Endothelial cell of umbilical vein (primary cell): ENCODE measurements around the gene CAV1. TPM values are rescaled to one million over a fixed set of nuclear protein-coding genes. Genes with fewer than 3 reads are reported as not detected.
A peak's percentile ranks its signal among the peaks of the same experiment; 100 is the strongest.

ENCODE experiments used
- BruUV-seq: library from RNA; stranded (reverse); fragments of 400-500 nt; replicated peaks from 2 replicates; lab custom pipeline; 2021; lab: Mats Ljungman, UMichigan
- CTCF ChIA-PET: fragments of 300-600, 350-600 bp; sonication (Branson Sonifier 250); formaldehyde crosslinking; loops from one replicate; lab custom pipeline; 2021; ENCODE audit warnings: antibody characterized with exemption, inconsistent platforms; lab: Charles Lee
- POLR2A ChIA-PET: fragments of 300-600, 350-600 bp; sonication (Branson Sonifier 250); formaldehyde crosslinking; loops from one replicate; lab custom pipeline; 2021; ENCODE audit warnings: antibody characterized with exemption, inconsistent platforms; lab: Charles Lee
- DNase-seq: peaks from one replicate; pipeline ENCODE4 v3.0.0-alpha.2; 2011; ENCODE audit warnings: low read depth, low spot score
- FAIRE-seq: peaks from 2 replicates; lab custom pipeline; 2011; peaks lifted over from hg19 to GRCh38; lab: Jason Lieb, UNC
- H2AFZ ChIP-seq: 2 replicates; pipeline ENCODE4 v1.6.0; 2012; ENCODE audit warnings: low read depth, low read length, control low read depth, inconsistent platforms
- H3K27ac ChIP-seq: 2 replicates; pipeline ENCODE4 v1.5.1; 2011; ENCODE audit warnings: low read depth, mild to moderate bottlenecking, control low read depth, low read length, moderate library complexity; ENCODE audit not compliant: insufficient read depth
- H3K27me3 ChIP-seq, 2 experiments: 2 replicates each; pipeline versions ENCODE4 v1.6.0 to v1.6.1; 2011; ENCODE audit warnings: low read length in 2 of 2, mixed read lengths in 1 of 2; ENCODE audit not compliant: control insufficient read depth in 2 of 2, insufficient read depth in 2 of 2
- H3K36me3 ChIP-seq, 2 experiments: 2 replicates in 1 of 2; 3 replicates in 1 of 2; pipeline ENCODE4 v1.5.1; 2011; ENCODE audit warnings: low read length in 2 of 2, mild to moderate bottlenecking in 1 of 2, moderate library complexity in 1 of 2; ENCODE audit not compliant: control insufficient read depth in 2 of 2, insufficient read depth in 2 of 2; ENCODE audit errors: extremely low read depth in 1 of 2
- H3K4me1 ChIP-seq: 3 replicates; pipeline ENCODE4 v1.5.1; 2011; ENCODE audit warnings: mild to moderate bottlenecking, low read length; ENCODE audit not compliant: control insufficient read depth, insufficient read depth; ENCODE audit errors: extremely low read depth
- H3K4me2 ChIP-seq: 2 replicates; pipeline ENCODE4 v1.6.1; 2011; ENCODE audit warnings: low read length, control low read depth, mixed read lengths; ENCODE audit not compliant: insufficient read depth
- H3K4me3 ChIP-seq, 3 experiments: fragments of 200-600 bp in 1 of 3; sonication (generic), shearing (Covaris generic) in 1 of 3; replicated peaks in 1 of 3; 2 replicates each; pipeline ENCODE4 v1.5.1; 2011 to 2016; ENCODE audit warnings: control low read depth in 3 of 3, low read length in 3 of 3, mild to moderate bottlenecking in 2 of 3, inconsistent platforms in 1 of 3, low read depth in 1 of 3, moderate library complexity in 1 of 3; ENCODE audit not compliant: insufficient read depth in 1 of 3
- H3K79me2 ChIP-seq: 2 replicates; pipeline ENCODE4 v1.6.0; 2012; ENCODE audit warnings: low read length, inconsistent platforms; ENCODE audit not compliant: control insufficient read depth, insufficient read depth
- H3K9ac ChIP-seq: replicated peaks from 2 replicates; pipeline ENCODE3; 2011; ENCODE audit warnings: low read length, control low read depth; ENCODE audit not compliant: insufficient read depth; ENCODE audit errors: extremely low read depth
- H3K9me1 ChIP-seq: replicated peaks from 3 replicates; pipeline ENCODE4 v1.6.0; 2011; ENCODE audit warnings: mild to moderate bottlenecking, low read length; ENCODE audit not compliant: control insufficient read depth, insufficient read depth; ENCODE audit errors: extremely low read depth
- H3K9me3 ChIP-seq: replicated peaks from 2 replicates; pipeline ENCODE4 v1.5.1; 2012; ENCODE audit warnings: low read length, inconsistent platforms; ENCODE audit not compliant: control insufficient read depth, insufficient read depth
- H4K20me1 ChIP-seq: replicated peaks from 2 replicates; pipeline ENCODE3; 2011; ENCODE audit warnings: mild to moderate bottlenecking, low read length; ENCODE audit not compliant: control insufficient read depth, insufficient read depth; ENCODE audit errors: extremely low read depth
- CTCF ChIP-seq, 2 donors: IDR thresholded peaks; 1 replicate in 1 of 2; 2 replicates in 1 of 2; pipeline ENCODE4 v1.5.1; 2011; ENCODE audit warnings: low read length in 2 of 2, mild to moderate bottlenecking in 2 of 2, moderate library complexity in 2 of 2, control low read depth in 1 of 2, inconsistent platforms in 1 of 2, low read depth in 1 of 2; ENCODE audit not compliant: insufficient read depth in 1 of 2; ENCODE audit errors: extremely low read depth in 1 of 2
- EZH2 ChIP-seq: IDR thresholded peaks from 2 replicates; pipeline ENCODE4 v1.6.1; 2012; ENCODE audit warnings: borderline replicate concordance, low read depth, mild to moderate bottlenecking, moderate library complexity, low read length, inconsistent platforms; ENCODE audit not compliant: severe bottlenecking
- FOS ChIP-seq: IDR thresholded peaks from 2 replicates; pipeline ENCODE4 v1.6.1; 2011; ENCODE audit warnings: mild to moderate bottlenecking, low read length, moderate library complexity, borderline replicate concordance; ENCODE audit not compliant: insufficient read depth
- GATA2 ChIP-seq: IDR thresholded peaks from 2 replicates; pipeline ENCODE4 v1.7.0; 2011; ENCODE audit warnings: low read depth, mild to moderate bottlenecking, moderate library complexity, mixed read lengths, low read length; ENCODE audit not compliant: insufficient read length, insufficient read depth
- JUN ChIP-seq: IDR thresholded peaks from 2 replicates; pipeline ENCODE4 v1.6.1; 2011; ENCODE audit warnings: borderline replicate concordance, low read depth; ENCODE audit not compliant: insufficient read length, insufficient read depth
- MAX ChIP-seq: IDR thresholded peaks from 2 replicates; pipeline ENCODE4 v1.6.1; 2011; ENCODE audit not compliant: insufficient read depth, insufficient read length
- MYC ChIP-seq: IDR thresholded peaks from one replicate; pipeline ENCODE4 v1.6.1; 2011; ENCODE audit warnings: mild to moderate bottlenecking, low read depth, low read length
- POLR2A ChIP-seq: IDR thresholded peaks from 2 replicates; pipeline ENCODE4 v1.6.1; 2012; ENCODE audit warnings: low read depth, mild to moderate bottlenecking, control low read depth, low read length
- POLR2AphosphoS5 ChIP-seq: IDR thresholded peaks from 2 replicates; pipeline ENCODE4 v1.6.1; 2012; ENCODE audit warnings: low read depth, mild to moderate bottlenecking, control low read depth, low read length, moderate library complexity; ENCODE audit not compliant: insufficient read depth
- dilution Hi-C: fragments of 300-500 bp; cut with MboI; formaldehyde crosslinking; loops from one replicate; pipeline ENCODE4 v1.15.0; 2019; ENCODE audit warnings: low sequenced_read_pairs; ENCODE audit not compliant: extremely low pct_ligation_motif_present
- intact Hi-C: fragments of 100-400 bp; cut with micrococcal nuclease; formaldehyde crosslinking; loops from one replicate; pipeline ENCODE4 v1.10.0; 2022
- polyA plus RNA-seq, 4 experiments: library from polyadenylated mRNA; depleted of rRNA in 3 of 4; stranded (reverse) in 3 of 4; unstranded in 1 of 4; fragments of >200 nt; gene quantifications; 2 replicates each; pipeline versions ENCODE4 v1.2.1 to v1.2.3, GENCODE V29; 2011 to 2012; ENCODE audit warnings: missing spikeins in 1 of 4
- total RNA-seq: library from RNA; stranded (reverse); gene quantifications from 2 replicates; pipeline ENCODE4 v1.2.3, GENCODE V29; 2021

CAV1 gene
- total and polyA plus RNA-seq, 2 donors (not counting 3 experiments of a cell fraction or from before 2014, with no cell fraction given): 1,483 to 3,129 TPM

- H4K20me1 ChIP-seq: no peaks in the 10 kb centered on the region
- H3K9me3 ChIP-seq: no peaks in the 10 kb centered on the region
- dilution Hi-C loops: loop anchor here (25.0 kb wide), 2 partner anchors 169 to 244 kb away; no protein-coding TSS in a partner anchor
Measured at GRCh38 chr7:116505823-116506222, 19.0 kb upstream of the CAV1 start.

GRCh38 chr7:116509982-116510579 is 14.8 kb upstream of the CAV1 start:
- peak overlapping the region; percentile 99 for H3K4me2 ChIP-seq
- intact Hi-C loops (no loop called here), dilution Hi-C loops (loop anchor here (25.0 kb wide), 2 partner anchors 173 to 248 kb away; no protein-coding TSS in a partner anchor)
- H2AFZ ChIP-seq: no peak overlapping the region
- peak overlapping the region; percentile 96 for H3K27ac ChIP-seq
- no peaks in the 10 kb centered on the region for H3K27me3 ChIP-seq
- POLR2A ChIA-PET: no interaction called here
- CTCF ChIA-PET: interaction anchor here (2.4 to 2.6 kb wide), 2 partner anchors 8 to 16 kb away, joined by 10 to 13 read pairs; no protein-coding TSS in a partner anchor
- TF ChIP-seq CTCF (IDR thresholded peaks at IDR 0.05; ENCODE audit: extremely low read depth in 1 of 2, insufficient read depth in 1 of 2, low read depth in 1 of 2, low read length in 2 of 2) (no peak), MYC (no peak), JUN (no peak), EZH2 (no peak), FOS (no peak), POLR2A (no peak), GATA2 (no peak), POLR2AphosphoS5 (no peak), MAX (no peak)
- H3K79me2 ChIP-seq: peaks cover 10% of the 10 kb centered on the region
- H3K36me3 ChIP-seq: peaks cover 0 to 18% of the 10 kb centered on the region in 2 experiments
- H3K9me1 ChIP-seq: no peaks in the 10 kb centered on the region
- no peak overlapping the region for H3K9ac ChIP-seq
- no peaks in the 10 kb centered on the region for H4K20me1 ChIP-seq
- H3K9me3 ChIP-seq: no peaks in the 10 kb centered on the region
- H3K4me3 ChIP-seq: no peak overlapping the region
- DNase-seq (peak; percentile 58), FAIRE-seq (no peak)
- H3K4me1 ChIP-seq: peaks cover 62% of the 10 kb centered on the region
- no TSS peak for BruUV-seq

More at GRCh38 chr7:116505823-116506222, 19.0 kb upstream of the CAV1 start:
- no peak overlapping the region for H3K27ac ChIP-seq
- no peaks in the 10 kb centered on the region for H3K27me3 ChIP-seq
- H3K9ac ChIP-seq: no peak overlapping the region
- no peak overlapping the region for H2AFZ ChIP-seq
- TF ChIP-seq POLR2A (peak; percentile 45), POLR2AphosphoS5 (no peak)
- intact Hi-C loops: no loop called here
- ChIA-PET POLR2A (no interaction called here), CTCF (no interaction called here)
- BruUV-seq: no TSS peak
- peaks cover 0 to 18% of the 10 kb centered on the region in 2 experiments for H3K36me3 ChIP-seq
- H3K4me2 ChIP-seq: peak overlapping the region; percentile 38
- no peak for DNase-seq
- H3K4me1 ChIP-seq: peaks cover 67% of the 10 kb centered on the region
- no peaks in the 10 kb centered on the region for H3K9me1 ChIP-seq
- FAIRE-seq: no peak
- H3K4me3 ChIP-seq: no peak overlapping the region
- peaks cover 49% of the 10 kb centered on the region for H3K79me2 ChIP-seq
